Measurements from ENCODE around the gene TEX26. TPM values are rescaled to one million over a fixed set of nuclear protein-coding genes. Genes with fewer than 3 reads are reported as not detected.

The TEX26 gene
- total and polyA plus RNA-seq, 2 of the 4 experiments (the other 2 are of a cell fraction): not detected

GRCh38 chr13:30974350-30974749, 41.9 kb downstream of the TEX26 start:
- H4K91ac ChIP-seq (ENCODE audit: insufficient read depth, low read depth, low read length): peak overlapping the region; percentile 52; the same call in 1 of the 2 replicates
- no peak overlapping the region for H3K4me3 ChIP-seq (ENCODE audit: insufficient read depth, low read depth, low read length)
- no peak overlapping the region; the same call in 1 of the 2 replicates for H2BK20ac ChIP-seq (ENCODE audit: low read depth, low read length)
- H2BK15ac ChIP-seq (ENCODE audit: low read depth, low read length): peak overlapping the region; percentile 38; the same call in 2 of the 3 replicates
- H3K9me3 ChIP-seq (ENCODE audit: control insufficient read depth, insufficient read depth, low read length): no peaks in the 10 kb centered on the region
- H2BK120ac ChIP-seq (ENCODE audit: low read depth, low read length): 0 out of 2 replicates have a peak overlapping the region, but pooled peaks have one; percentile 47
- no peak overlapping the region for H2BK5ac ChIP-seq (ENCODE audit: low read depth, low read length, poor library complexity, severe bottlenecking)
- no peak overlapping the region for H3K23ac ChIP-seq (ENCODE audit: low read depth, low read length)
- peak overlapping the region; percentile 76 for H3K18ac ChIP-seq (ENCODE audit: low read depth, low read length)
- no peaks in the 10 kb centered on the region for H3K36me3 ChIP-seq (ENCODE audit: control insufficient read depth, insufficient read depth, low read length)
- H2AK9ac ChIP-seq (replicated peaks; ENCODE audit: low read depth, low read length, poor library complexity): no peak overlapping the region
- in situ Hi-C loops (cut with MboI; ENCODE audit: low sequenced_read_pairs): no loop called here
- H4K5ac ChIP-seq (ENCODE audit: low read depth, low read length): 0 out of 2 replicates have a peak overlapping the region, but pooled peaks have one; percentile 67
- H2AFZ ChIP-seq (replicated peaks; ENCODE audit: low read length, poor library complexity): no peak overlapping the region
- WGBS, 2 experiments (ENCODE audit: extremely low coverage in 2 of 2, insufficient read length in 1 of 2): no CpG with 5 or more reads among the region's 2 CpGs
- CTCF ChIA-PET: interaction anchor here (0.6 kb wide), 1 partner anchor 62 kb away, joined by 3 read pairs; no protein-coding TSS in a partner anchor
- no peak for DNase-seq
- peak overlapping the region; percentile 54; the same call in 1 of the 2 replicates for H2AK5ac ChIP-seq (ENCODE audit: low read depth, low read length)
- peaks cover 7% of the 10 kb centered on the region for H3K9me1 ChIP-seq (ENCODE audit: insufficient read depth, low read length)
- no TSS peak for BruUV-seq (replicated peaks)
- intact Hi-C loops (cut with micrococcal nuclease): loop anchor here (10.0 kb wide), 1 partner anchor 170 kb away; no protein-coding TSS in a partner anchor
- no peaks in the 10 kb centered on the region for H3K27me3 ChIP-seq (ENCODE audit: control insufficient read depth, insufficient read depth, low read length)
- H3K4me1 ChIP-seq (ENCODE audit: control insufficient read depth, insufficient read depth, low read length): peaks cover 28% of the 10 kb centered on the region
- no peak overlapping the region for H3K27ac ChIP-seq (ENCODE audit: insufficient read depth, low read length)
- dilution Hi-C loops (cut with HindIII; ENCODE audit: low sequenced_read_pairs, unreplicated experiment): no loop called here
- no peak overlapping the region for H4K8ac ChIP-seq (ENCODE audit: low read depth in 2 of 2, low read length in 2 of 2)
- H3K56ac ChIP-seq (ENCODE audit: extremely low read depth, insufficient read depth, low read length): no peak overlapping the region
- H3K79me1 ChIP-seq (ENCODE audit: low read depth in 1 of 2, low read length in 2 of 2): no peaks in the 10 kb centered on the region
- ATAC-seq (ENCODE audit: low read depth): no peak
- H4K20me1 ChIP-seq (ENCODE audit: insufficient read depth, low read length): no peaks in the 10 kb centered on the region
- TF ChIP-seq NFE2L2 (IDR thresholded peaks at IDR 0.05; ENCODE audit: low read depth, low read length) (no peak), MAFK (IDR thresholded peaks at IDR 0.05; ENCODE audit: low read depth, low read length) (no peak), USF2 (IDR thresholded peaks at IDR 0.05; ENCODE audit: low read depth, low read length) (no peak), CTCF (conservative IDR thresholded peaks at IDR 0.05; ENCODE audit: low read depth, low read length) (no peak), FOS (IDR thresholded peaks at IDR 0.05; ENCODE audit: low read depth, low read length) (no peak), RCOR1 (IDR thresholded peaks at IDR 0.05; ENCODE audit: insufficient replicate concordance, low read length) (no peak), CEBPB (IDR thresholded peaks at IDR 0.05; ENCODE audit: low read depth, low read length) (no peak), POLR2A (IDR thresholded peaks at IDR 0.05; ENCODE audit: low read depth, low read length) (no peak), CHD1 (IDR thresholded peaks at IDR 0.05; ENCODE audit: low read depth, low read length) (no peak), RAD21 (IDR thresholded peaks at IDR 0.05; ENCODE audit: low read length) (no peak), MXI1 (IDR thresholded peaks at IDR 0.05; ENCODE audit: borderline replicate concordance, low read depth, low read length) (no peak), RFX5 (IDR thresholded peaks at IDR 0.05; ENCODE audit: low read depth, low read length) (no peak), MAZ (IDR thresholded peaks at IDR 0.05; ENCODE audit: borderline replicate concordance, low read depth, low read length) (no peak), SMC3 (IDR thresholded peaks at IDR 0.05; ENCODE audit: low read depth, low read length) (no peak)
- H3K4me2 ChIP-seq (ENCODE audit: low read depth, low read length): no peak overlapping the region
- H3K9ac ChIP-seq (ENCODE audit: low read depth, low read length): no peak overlapping the region
- H3K14ac ChIP-seq (replicated peaks; ENCODE audit: low read depth, low read length): no peak overlapping the region
- POLR2A ChIA-PET (ENCODE audit: unreplicated experiment): no interaction called here
- H3K4ac ChIP-seq (ENCODE audit: low read depth, low read length): 0 out of 2 replicates have a peak overlapping the region, but pooled peaks have one; percentile 52

All from IMR-90 (cell line).